GM18502 (cell line): Measurements from ENCODE around the gene EZH1.

Source experiments
- ATAC-seq: cut with Tn5 transposase; IDR thresholded peaks from one replicate; pipeline ENCODE4 v1.9.1; 2021; ENCODE audit warnings: mild to moderate bottlenecking; ENCODE audit not compliant: unreplicated experiment, poor library complexity

EZH1 gene

DNA sequence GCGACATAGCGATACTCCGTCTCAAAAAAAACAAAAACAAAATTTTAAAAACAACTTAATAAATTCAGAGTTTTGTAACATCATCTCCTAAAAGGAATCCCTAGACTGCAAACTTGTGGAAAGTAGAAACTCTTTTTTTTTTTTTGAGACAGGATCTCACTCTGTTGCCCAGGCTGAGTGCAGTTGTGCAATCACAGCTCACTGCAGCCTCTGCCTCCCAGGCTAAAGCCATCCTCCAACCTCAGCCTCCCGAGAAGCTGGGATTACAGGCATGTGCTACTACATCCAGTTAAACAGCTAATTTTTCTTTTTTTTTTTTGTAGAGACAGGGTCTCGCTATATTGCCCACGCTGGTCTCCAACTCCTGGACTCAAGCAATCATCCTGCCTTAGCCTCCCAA, 19.7 kb downstream of the EZH1 start:
- no peak for ATAC-seq

DNA sequence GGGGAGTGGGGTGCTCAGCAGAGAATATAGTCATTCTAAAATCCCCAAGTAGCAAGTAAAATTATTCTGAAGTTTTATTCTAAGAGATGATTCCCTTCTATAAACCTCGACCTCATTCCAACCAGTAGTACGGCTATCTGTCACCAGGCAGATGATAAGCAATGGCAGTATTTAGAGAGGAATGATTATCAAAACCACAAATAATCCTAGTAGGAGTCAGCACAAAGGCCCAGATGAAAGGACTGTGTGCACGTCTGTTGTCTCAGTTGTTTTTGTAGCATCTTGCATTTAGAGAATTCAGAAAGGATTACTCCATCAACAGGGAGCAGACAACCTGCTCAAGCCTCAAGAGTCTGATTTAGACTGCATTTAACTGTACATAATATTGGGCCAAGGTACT, 21.2 kb downstream of the EZH1 start:
- ATAC-seq = no peak

DNA sequence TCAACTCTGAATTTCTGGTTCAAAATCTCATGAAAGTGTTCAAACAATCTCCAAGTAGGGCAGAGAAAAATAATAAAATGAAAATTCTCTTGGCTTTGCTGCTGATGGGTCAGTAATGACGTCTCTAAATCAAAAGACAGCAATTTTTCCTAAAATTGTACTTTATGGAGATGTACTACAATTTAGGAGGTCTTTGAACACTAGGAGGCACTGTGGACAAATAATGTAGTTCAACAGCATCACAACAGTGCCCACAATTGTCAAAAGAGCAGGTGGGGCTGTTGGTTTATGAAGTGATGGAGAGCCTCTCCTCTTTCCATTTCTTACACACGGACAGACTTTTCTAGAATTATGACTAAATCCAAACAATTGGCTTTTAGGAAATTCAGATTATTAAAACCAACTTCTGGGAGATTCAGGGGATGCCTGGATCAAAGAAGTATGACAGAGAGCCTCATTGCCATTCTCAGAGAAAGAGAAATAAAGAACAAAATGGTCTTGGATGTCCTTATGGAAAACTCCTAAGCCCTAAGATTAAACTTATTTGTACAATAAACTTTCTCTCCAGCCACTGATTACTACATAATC, 23.8 kb downstream of the EZH1 start:
- ATAC-seq = no peak

DNA sequence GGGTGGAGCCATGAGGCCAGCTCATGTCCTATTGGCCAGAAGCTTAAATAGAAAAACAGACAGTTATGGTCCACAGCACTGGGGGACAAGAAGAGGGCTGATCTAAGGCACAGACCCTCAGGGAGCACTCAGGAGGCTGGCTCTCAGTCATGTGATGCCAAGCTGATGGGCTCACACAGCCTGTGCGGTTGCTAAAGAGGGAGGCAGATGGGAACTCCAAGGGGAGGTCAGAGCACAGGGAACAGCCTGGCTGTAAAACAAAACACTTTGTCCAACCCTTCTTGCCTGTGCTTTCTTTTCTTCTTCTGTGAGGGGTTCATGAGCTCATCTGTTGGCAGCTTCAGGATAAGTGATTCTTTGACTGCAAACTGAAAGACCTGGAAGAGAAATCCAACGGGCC, 35.3 kb downstream of the EZH1 start:
- no peak for ATAC-seq

DNA sequence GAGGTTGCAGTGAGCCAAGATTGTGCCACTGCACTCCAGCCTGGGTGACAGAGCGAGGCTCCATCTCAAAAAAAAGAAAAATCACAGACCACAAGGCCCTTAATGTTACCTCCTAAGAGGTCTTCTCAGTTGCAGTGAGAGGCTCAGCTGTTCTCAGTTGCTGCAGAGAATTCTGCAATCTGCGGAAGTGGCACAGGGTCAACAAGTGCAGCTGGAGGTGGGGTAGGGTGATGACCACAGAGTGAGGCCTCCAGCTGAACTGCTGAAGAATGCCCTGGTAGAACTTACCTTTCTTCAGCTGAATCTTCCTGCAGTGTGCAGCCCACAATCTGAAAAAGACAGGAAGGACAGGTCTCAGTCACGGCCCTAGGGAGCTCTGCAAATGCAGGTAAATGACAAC, 36.3 kb downstream of the EZH1 start:
- no peak for ATAC-seq

DNA sequence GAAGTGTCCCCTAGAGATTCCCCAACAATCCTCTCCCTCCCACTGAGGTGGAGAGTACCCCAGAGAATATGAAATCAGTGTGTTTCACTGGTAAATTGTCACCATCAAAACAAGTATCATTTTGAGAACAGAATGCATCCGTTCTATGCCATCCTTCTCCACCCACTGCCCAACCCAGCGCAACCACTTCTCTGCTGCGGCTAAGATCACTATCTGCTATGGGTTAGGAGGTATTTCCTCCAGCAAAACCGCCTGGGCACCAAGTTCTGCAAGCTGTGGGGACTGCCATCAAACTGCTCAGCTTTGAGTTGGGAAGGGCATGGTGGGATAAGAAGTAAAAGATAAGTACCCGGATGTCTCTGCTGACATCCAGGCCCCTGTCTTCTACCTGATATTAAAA, 38.1 kb downstream of the EZH1 start:
- no peak for ATAC-seq

DNA sequence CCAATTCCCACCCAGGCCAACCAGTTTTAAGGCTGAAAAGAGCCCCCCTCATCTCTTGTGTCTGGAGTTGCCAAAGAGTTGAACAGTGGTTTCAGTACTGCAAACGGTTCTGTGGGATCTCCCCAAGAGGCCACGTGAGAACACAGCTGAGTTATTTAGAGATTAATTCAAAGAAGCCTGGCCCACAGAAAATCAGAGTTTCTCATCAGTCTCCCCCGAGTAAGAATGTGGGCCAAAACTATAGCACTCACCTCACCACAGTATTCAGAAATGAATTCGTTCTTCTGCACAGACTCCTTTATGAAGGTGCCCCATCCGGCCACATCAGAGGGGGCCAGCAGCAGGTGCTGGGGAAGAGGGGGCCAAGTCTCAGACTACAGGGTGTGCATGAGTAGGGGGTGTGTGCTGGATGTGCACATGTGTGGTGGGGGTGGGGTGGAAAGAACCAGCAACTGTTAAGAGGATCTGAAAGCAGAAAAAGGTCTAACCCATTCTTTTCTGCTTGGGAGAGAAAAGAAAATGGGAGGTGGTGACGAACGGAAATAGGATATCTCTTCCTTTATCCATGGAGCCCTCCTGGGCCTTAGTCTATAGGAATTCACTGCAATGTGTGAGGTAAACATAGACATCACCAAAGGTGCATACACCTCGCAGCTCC, 39.9 kb downstream of the EZH1 start:
- ATAC-seq = peak; percentile 75

DNA sequence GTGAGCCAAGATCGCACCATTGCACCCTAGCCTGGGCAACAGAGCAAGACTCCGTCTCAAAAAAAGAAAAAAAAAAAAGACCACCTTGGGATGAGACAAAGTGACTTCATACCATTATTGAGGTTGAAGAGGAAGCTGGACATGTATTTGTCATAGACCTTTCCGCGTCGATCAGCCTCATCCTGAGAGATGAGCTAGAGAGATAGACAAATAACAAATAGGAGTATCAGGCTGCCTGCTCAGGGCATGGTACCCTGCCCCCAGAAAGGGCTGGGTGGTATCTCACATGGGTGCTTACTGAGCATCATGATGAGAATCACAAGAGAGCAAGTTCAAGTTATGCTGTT, 40.4 kb downstream of the EZH1 start:
- peak; percentile 41 for ATAC-seq

DNA sequence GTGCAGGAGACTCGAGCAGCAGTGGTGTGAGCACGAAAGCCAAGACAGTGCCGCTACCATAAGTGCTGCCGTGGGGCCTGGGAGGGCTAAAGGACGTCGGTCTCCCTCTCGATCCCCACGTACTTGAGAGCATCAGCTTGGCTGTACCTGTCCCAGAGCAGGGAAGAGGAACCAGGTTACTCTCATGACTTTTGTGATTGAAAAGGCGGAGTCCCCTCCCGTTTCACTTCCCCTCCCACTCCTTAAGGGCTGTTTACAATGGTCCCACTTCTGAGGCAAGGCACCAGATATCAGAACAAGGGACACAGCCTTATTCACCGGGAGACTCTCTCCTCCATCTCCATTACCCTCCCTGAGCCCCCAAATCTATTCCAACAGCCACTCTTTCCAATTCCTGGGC, 42.4 kb downstream of the EZH1 start:
- no peak for ATAC-seq

DNA sequence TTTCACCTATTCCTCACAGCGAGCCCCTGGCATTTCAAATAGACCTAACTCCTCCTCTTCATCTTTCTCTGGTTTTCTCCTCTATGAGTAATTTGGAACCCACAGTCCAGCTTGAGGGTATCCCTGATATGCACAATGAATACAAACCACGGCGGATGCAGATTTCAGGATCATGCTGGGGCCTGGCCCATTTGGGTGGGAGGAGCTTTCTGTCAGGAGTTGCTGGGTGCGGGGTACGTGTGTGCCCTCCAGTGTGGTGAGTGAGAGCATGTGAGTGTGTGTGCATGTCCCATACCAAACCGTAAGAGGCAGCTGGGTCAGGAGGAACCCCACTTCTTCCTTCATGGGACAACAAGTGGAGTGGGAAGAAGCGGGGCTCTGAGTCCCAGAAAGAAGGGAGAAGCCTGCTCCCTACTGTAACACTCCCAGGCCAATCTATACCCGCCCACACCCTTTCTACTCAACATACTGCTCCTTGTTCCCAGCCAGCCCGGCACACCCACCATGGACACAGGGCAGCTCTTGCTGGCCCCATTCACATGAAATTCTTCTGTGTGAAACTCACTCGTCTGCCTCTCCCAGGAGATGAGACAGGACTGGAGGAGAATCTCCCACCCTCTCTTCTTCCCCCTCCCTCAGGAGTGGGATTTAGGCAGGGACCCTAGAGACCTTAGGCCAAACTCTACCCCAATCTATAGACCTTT, 44.1 kb downstream of the EZH1 start:
- ATAC-seq = no peak

DNA sequence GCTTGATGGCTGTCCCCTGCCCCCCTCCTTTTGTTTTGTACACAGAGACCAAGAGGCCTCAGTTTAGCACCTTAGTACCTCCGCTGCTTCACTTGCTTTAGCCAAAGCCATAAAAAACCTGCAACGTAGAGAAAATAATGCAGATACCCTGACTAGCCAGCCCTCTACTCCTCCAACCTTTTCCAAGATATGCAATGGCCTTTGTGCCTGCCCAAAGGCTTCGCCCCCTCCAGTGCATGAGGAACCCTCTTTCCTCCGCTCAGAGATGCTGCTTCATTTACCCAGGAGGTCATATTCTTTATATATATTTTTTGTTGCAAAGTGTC, 45.5 kb downstream of the EZH1 start:
- ATAC-seq = no peak

DNA sequence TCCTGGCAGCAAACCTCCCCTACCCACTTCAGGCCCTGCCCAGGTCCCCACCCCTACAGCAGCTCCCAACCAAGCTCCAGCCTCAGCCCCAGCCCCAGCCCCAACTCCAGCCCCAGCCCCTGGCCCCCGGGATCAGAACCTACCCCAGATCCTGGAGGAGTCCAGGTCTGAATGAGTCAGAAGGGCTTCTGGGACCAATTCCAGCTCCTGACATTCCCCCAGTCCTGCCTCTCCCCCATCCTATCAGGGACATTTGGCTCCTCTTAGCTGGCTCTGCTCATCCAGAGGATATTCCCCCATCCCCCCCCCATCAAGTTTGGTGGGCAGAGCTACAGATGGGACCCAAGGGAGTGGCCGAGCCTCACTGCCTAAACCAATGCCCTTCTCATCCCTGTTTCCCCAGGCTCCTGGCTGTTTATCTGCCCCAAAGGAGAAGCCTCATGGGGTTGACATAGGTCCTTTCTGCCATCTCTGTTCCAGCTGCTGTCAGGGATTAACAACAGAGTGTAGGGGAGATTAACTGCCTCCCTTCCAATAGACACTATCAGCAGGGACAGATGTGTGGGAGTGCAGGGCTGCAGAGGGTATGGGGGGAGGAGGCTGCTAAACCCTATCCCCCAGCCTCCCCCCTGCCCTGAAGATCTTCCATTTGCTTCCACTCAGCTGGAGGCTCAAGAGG, 46.0 kb downstream of the EZH1 start:
- no peak for ATAC-seq

DNA sequence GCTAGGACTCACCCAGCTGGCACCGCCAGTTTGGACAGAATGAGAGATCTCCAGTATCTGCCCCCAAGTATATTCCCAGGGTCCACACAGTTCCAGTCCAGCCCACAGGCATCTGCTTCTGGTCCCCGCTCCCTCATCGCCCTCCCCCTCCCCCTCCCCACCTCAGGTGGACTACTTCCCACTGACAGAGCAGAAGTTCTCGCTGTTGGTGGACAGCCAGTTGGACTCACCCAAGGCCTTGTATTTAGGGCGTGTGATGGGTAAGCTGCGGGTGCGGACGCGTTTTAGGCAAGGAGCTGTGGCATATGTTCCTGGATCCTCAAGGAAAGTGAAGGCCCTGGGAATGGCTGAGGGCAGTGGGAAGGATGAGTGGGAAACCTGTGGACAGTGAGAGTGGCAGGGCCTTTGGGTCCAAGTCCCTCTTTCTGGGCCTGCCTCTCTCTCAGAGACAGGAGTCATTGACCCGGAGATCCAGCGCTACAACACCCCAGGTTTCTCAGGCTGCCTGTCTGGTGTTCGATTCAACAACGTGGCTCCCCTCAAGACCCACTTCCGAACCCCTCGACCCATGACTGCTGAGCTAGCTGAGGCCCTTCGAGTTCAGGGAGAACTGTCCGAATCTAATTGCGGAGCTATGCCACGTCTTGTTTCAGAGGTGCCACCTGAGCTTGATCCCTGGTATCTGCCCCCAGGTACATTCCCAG, 47.6 kb downstream of the EZH1 start:
- no peak for ATAC-seq

DNA sequence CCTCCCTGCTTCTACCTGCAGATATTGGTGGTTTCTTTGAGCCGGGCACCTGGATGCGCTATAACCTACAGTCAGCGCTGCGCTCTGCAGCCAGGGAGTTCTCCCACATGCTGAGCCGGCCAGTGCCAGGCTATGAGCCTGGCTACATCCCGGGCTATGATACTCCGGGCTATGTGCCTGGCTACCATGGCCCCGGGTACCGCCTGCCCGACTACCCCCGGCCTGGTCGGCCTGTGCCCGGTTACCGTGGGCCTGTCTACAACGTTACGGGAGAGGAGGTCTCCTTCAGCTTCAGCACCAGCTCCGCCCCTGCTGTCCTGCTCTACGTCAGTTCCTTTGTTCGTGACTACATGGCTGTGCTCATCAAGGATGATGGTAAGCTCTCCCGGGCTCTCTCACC, 49.3 kb downstream of the EZH1 start:
- no peak for ATAC-seq

DNA sequence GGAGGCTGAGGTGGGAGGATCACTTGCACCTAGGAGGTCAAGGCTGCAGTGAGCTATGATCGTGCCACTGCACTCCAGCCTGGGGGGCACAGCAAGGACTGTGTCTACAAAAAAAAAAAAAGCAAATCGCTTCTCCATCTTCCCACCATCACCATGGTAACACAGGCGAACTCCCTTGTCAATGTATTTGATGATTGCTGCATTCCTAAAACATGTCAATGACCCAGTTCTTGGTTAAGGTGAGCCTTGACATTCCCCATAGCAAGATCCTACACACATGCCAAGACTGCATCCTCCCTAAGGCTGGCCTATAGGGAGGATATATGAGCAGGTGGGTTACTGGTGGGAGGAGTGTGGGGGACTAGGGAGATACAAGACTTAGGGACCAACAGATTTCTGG, 50.3 kb downstream of the EZH1 start:
- ATAC-seq = no peak

DNA sequence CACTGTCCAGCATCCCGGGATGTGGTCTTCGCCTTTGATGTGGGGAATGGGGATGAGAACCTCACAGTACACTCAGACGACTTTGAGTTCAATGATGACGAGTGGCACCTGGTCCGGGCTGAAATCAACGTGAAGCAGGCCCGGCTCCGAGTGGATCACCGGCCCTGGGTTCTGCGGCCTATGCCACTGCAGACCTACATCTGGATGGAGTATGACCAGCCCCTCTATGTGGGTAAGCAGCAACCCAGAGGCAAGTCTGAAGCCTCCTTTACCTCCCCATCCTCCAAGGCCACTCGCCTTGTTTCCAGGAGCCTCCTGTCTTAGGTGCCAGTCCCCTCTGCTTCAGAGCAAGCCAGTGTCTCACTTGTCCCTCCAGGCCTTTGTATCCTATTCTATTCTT, 52.4 kb downstream of the EZH1 start:
- ATAC-seq = no peak

DNA sequence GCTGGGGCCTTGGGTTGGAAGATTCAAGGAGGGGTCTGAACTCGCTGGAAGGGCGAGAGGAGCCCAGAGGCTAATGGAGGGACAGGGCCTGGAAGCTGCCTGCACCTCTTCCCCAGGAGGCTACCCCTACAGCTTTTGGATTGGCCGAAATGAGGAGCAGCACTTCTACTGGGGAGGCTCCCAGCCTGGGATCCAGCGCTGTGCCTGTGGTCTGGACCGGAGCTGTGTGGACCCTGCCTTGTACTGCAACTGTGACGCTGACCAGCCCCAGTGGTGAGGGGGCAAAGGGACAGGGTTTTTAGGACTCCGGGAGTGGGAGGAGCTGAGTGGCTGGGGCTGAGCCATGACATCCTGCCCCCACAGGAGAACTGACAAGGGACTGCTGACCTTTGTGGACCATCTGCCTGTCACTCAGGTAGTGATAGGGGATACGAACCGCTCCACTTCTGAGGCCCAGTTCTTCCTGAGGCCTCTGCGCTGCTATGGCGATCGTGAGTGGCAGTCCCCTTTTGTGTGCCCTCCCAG, 53.8 kb downstream of the EZH1 start:
- ATAC-seq = no peak

DNA sequence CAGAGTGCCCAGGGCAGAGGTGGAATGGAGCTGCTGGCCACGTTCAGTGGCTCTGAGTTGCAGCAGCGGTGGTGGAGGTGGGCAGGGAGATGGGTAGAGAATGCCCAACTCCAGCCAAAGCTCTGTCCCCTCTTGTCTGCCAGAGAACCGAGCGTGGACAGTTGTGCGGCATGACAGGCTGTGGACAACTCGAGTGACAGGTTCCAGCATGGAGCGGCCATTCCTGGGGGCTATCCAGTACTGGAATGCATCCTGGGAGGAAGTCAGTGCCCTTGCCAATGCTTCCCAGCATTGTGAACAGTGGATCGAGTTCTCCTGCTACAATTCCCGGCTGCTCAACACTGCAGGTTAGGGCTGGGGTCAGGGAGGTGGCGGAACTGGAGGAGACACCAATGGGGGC, 54.2 kb downstream of the EZH1 start:
- no peak for ATAC-seq

DNA sequence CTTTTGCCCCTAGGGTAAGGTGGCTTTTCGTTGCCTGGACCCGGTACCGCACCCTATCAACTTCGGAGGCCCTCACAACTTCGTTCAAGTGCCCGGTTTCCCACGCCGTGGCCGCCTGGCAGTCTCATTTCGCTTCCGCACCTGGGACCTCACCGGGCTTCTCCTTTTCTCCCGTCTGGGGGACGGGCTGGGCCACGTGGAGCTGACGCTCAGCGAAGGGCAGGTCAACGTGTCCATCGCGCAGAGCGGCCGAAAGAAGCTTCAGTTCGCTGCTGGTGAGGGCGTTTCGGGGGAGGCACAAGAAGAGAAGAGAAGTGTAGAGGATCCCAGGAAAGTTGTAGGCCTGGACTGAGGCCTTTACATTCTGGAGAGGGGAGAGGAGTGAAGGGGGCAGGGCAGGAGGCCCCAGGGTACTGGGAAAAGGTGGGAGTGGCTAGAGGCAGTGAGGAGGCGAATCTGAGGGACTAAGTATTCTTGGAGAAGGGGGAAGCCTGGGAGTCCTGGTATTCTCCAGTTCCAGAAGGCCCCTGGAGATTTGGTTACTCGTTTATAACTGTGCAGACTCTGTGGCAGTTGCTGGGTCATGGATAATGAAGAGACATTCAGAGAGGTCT, 57.0 kb downstream of the EZH1 start:
- ATAC-seq = no peak

DNA sequence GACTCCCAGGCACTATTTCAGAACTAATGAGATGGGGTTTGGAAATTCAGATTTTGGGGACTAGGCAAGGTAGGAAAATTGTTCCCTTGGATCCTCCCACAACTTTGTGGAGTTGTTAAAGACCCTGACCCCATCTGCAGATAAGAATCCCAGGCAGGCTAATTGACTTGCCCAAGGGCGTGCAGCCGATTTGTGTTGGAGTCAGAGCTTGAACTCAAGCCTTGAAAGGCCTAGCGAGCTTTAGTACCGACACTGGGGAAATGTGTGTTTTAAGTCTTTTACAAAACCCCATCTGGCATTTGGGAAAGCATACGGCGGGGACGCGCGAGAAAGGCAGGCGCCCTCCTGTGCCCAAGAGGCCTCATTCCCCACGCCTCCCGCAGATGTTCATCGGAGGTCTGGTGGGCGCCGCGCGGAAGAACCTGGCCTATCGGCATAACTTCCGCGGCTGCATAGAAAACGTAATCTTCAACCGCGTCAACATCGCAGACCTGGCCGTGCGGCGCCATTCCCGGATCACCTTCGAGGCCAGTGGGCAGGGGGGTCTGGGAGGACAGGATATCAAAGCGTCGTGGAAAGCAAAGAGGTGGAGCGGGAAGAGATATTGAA, 58.2 kb downstream of the EZH1 start:
- ATAC-seq = no peak
